ENCODE results near the gene CABLES1.

GRCh38 chr18:23114171-23114881 lies 21.0 kb upstream of the CABLES1 start:
- TF ChIP-seq CTCF (IDR thresholded peaks at IDR 0.05) = no peak
- TF ChIP-seq SIN3A (IDR thresholded peaks at IDR 0.05; ENCODE audit: borderline replicate concordance, insufficient read depth, low read depth, low read length) = no peak
- TF ChIP-seq POLR2AphosphoS5 (IDR thresholded peaks at IDR 0.05; ENCODE audit: low read depth, low read length) = no peak

All from Panc1 (cell line).